Activated CD4-positive, alpha-beta T cell treated with anti-CD3 and anti-CD28 coated beads, Interleukin-2, Interleukin-6, amounts not matched to agents 100 ng/mL and 50 ng/mL, durations not matched to agents 16 hours and 8 hours (primary cell): Measurements from ENCODE around the gene SKA1.
"Not testable (repeated sequence)": the region's sequence is repeated elsewhere in the genome, so short reads cannot be mapped to it uniquely, and the experiment has no call there.

ENCODE experiments used
- DNase-seq: peaks from one replicate; pipeline ENCODE4 v3.0.0-alpha.2; 2020

Gene SKA1

GRCh38 chr18:50432915-50433314, 58.1 kb downstream of the SKA1 start:
- no peak for DNase-seq

GRCh38 chr18:50436742-50437141, 61.9 kb downstream of the SKA1 start:
- not testable (repeated sequence) for DNase-seq

- no peak for DNase-seq
Measured at GRCh38 chr18:50439460-50440015, 64.7 kb downstream of the SKA1 start.

GRCh38 chr18:50441016-50441415, 66.2 kb downstream of the SKA1 start:
- DNase-seq: no peak

GRCh38 chr18:50441501-50441900, 66.7 kb downstream of the SKA1 start:
- no peak for DNase-seq
